HG02642 (cell line): ENCODE results near the gene STAC3.
A peak's percentile ranks its signal among the peaks of the same experiment; 100 is the strongest.
"Not testable (repeated sequence)": the region's sequence is repeated elsewhere in the genome, so short reads cannot be mapped to it uniquely, and the experiment has no call there.

Experiments used
- ATAC-seq: cut with Tn5 transposase; IDR thresholded peaks from one replicate; pipeline ENCODE4 v1.9.1; 2021; ENCODE audit warnings: mild to moderate bottlenecking; ENCODE audit not compliant: unreplicated experiment, poor library complexity

Gene STAC3

DNA sequence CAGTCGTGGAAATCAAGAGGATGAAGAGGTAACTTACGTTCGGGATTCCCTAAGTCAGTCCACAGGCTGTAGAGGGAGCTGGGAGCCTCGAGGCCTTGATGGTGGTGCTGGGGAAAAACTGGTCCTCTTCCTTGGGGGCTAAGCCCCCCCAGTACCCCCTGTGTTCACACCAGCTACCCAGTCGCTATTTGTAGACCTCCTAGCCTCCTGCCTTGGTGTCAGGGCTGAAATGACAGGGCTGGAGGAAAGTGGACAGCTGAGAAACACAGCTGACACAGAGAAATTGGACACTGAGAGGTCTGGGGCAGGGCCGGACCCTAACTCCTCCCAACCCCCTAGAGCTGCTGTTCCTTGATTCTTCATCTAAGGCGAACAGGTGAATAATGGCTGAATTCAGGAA, at the start of gene STAC3:
TSS of gene STAC3 (minus strand) at position 232 of the 400 bp plus-strand sequence. CDS start 1,551 bp downstream, outside the sequence.
- ATAC-seq, result no peak

DNA sequence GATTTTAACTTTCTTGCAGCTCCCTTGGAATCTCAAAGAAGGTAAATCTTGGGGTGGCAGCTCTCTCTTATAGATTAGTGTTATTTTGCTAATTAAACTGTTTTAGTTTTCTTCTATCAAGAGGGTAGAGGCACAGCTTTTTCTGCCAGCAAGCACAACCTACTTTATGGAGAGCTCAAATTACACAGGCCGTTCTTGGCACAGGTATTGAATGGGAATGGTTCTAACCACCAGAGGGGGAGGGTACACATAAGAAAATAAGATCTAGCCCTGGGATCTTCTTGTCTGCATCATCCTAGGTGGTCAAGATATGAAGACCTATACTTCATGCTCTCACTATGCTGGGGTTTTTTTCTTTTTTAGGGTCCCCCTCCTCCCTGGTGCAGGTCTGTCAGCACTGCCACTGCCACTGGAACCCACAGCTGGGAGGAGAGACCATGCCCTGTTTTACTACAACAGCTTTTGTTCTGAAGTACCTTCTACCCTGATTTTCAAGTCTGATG, 48.6 kb upstream of the STAC3 start:
- no peak for ATAC-seq

DNA sequence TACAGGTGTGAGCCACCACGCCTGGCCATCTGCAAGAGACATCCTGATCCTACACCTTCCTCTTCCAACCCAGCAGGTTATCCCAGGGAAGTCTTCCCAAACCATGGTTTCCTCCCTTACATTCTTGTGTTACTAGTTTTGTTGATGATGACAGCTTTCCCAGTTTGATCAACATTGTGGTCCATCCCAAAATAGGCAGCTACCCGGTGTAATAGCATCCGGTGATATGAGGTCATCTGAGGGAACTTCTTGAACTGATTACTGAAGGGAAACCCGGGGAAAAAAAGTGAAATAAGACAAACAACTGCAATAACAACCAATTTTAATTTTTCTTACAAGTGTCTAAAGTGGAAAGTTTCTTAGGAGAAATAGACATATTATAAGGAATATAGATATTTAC, 45.3 kb upstream of the STAC3 start:
- ATAC-seq, result no peak

DNA sequence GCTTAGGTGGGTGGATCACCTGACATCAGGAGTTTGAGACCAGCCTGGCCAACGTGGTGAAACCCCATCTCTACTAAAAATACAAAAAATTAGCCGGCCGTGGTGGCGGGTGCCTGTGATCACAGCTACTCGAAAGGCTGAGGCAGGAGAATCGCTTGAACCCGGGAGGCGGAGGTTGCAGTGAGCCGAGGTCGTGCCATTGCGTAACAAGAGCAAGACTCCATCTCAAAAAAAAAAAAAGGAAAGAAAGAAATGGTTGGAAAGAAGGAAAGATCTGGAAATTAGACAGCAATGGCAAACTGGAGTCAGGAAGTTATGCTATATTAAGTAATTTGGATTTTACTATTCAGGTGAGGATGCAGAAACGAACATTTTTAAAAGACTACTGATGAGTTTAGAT, 31.1 kb upstream of the STAC3 start:
- ATAC-seq, result not testable (repeated sequence)

DNA sequence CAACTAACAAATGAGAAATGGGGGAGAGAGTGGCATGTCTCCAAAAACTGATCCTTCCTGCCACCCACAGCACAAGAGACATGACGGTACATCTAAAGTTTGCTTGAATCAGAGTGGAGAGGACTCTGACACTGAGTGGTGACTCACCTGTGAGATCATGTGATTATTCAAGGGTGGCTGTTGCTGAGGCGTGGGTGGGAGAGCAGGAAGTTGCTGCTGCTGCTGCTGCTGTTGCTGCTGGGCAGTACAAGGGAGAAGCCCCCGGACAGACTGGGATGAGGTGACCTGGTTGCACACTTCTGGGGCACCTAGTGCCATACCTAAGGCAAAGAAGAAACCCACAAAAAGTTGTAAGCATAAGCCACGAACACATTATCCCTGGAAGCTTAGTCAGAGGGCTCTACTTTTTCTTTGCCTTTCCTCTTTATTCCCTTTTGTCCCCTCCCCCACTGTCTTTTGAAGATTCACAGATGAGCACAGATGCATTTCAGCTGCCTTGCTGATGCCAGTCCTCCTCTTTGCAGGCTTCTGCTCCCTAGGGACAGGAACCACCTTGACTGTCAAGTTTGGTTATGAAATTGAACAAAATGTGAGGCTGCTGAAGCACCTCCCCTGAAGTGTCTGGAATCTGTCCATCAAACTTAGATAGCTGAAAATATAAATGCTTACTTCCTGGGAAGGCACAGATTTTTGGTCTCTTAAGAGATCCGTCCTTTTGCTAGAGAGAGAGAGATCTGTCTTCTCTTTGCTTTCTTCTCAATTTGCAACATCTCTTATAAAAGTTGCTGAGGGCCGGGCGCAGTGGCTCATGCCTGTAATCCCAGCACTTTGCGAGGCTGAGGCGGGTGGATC, 29.4 kb upstream of the STAC3 start:
- peak; percentile 90 for ATAC-seq

DNA sequence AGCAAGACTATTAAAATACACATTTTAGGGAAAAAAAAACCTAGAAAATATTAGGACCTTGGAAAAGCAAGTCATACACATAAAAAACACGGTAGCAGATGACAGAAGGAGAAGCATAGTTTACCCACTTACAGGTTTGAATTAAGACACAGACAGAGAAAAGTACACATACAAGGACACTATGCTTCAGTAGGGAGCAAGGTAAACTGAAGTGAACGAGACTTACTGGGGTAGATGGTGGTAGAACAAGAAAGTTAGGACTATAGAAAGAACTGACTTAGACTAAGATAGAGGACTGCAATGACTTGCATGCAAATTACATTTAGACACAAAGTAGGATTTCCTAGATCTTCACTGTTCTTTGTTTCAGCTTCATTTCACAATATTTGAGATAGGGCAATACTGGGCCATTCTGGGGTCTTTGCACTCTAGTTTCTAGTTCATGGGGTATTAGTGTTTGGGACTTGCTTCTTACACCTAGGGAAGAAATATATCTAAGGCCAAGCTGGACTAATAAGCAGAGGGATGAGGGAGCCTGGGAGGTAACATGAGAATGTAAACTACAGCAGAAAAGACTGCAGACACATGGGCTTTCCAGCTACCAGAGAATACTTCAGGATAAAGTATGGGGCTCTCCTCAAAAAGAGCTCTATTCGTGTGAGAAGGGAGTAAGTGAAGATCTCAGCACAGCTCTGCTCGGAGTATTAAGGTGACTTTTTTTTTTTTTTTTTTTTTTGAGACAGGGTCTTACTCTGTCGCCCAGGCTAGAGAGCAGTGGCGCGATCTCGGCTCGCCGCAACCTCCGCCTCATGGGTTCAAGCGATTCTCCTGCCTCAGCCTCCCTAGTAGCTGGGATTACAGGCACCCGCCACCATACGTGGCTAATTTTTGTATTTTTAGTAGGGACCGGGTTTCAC, 27.7 kb upstream of the STAC3 start:
- no peak for ATAC-seq

DNA sequence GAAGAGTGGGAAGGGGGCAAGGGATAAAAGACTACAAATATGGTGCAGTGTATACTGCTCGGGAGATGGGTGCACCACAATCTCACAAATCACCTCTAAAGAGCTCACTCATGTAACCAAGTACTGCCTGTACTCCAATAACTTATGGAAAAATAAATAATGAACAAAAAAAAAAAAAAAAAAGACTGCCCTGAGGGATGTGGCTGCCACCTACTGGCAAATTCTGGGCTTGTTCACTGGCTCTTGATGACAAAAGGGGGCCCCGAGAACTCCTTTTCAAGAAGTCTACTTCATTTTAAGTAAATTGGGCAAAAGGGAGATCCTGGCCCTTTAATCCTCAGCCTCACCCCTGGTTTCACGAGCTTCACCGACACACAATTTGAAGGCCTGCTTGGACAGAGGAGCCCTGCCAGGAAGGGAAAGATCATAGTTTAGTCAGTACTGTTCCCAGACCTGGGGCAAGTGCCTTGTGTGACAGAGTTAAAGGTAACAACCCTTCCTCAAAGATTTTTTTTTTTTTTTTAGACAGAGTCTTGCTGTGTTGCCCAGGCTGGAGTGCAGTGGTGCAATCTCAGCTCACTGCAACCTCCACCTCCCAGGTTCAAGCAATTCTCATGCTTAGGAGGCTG, 26.1 kb upstream of the STAC3 start:
- no peak for ATAC-seq

DNA sequence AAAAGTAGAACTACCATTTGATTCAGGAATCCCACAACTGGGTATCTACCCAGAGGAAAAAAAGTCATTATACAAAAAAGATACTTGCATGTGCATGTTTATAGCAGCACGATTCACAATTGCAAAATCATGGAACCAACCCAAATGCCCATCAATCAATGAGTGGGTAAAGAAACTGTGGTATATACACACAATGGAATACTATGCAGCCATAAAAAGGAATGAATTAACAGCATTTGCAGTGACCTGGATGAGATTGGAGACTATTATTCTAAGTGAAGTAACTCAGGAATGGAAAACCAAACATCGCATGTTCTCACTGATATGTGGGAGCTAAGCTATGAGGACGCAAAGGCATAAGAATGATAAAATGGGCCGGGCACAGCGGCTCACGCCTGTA, 25.2 kb upstream of the STAC3 start:
- not testable (repeated sequence) for ATAC-seq

DNA sequence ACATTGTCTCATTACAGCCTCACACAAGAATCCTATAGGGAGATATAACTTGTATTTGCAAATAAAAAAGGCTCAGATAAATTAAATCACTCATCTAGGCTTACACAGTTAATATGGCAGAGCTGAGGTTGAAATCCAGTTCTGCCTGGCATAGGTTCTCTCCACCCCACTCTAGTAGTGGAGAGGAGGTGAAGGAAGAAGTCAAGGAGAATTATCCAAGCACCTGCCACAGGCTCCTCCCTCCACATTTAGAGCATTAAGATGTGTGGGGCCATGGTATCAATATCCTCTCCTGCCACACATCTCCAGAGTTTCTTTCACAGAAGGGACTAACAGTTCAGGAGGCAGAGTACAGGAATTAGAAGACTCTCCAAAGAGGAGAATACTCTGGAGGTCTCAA, 22.5 kb upstream of the STAC3 start:
- no peak for ATAC-seq

DNA sequence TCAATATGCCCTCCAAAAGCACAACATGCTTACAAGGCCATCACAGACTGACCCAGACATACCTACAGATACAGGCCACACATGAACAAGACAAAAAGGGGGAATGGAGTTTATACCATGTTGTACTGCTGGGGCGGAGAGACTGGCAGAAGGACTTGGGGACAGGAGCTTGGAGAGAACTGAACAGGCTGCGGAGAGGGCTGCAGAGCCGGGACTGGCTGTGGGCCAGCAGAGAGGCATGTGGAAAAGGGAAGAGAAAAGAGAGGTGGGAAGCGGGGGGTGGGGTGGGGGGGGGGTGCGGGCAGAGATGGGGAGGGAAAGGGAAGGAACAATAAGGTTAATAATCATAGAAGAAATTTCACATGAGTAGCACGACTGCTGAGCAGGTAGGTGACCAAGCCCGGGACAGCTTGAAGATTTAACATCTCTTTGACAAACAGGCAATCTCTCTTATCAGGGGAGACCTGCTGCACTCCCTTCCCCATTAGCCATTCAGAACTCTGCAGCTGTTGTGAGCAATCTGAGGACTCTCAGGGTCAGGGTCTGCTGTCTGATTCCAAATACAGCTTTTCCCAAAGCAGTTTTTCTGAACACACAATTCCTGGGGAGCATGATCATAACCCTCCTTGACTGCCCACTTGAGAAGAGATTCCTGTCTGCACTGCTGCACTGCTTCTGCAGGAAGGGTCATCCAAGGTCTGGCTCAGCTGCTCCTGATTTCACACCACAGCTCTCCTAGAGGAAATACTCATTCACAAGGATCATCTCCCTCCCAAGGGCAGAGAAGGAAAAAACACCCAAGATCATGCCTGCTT, 21.6 kb upstream of the STAC3 start:
- ATAC-seq, result no peak

DNA sequence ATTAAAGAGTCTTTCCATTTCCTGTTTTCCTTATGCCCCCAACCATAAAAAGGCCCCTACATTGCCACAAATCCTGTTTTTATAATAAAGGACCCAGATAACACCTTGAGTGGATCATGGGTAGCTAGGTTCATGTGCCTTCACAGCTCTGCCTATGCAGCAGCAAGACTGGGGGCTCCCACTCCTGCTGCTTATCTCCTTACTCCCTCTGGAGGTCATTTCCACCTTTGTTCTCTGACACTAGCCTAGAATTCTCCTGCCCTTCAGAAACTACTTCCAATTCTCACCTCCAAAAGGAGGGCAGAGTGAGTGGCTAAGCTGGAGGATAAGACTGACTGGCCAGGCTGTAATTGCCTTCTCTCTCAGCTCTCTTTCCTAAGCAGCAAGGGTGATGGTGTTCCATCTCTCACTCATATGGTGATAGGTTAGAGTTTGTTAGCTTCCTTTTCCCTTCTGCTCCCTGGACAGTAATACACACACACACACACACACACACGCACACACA, 20.0 kb upstream of the STAC3 start:
- ATAC-seq, result no peak

DNA sequence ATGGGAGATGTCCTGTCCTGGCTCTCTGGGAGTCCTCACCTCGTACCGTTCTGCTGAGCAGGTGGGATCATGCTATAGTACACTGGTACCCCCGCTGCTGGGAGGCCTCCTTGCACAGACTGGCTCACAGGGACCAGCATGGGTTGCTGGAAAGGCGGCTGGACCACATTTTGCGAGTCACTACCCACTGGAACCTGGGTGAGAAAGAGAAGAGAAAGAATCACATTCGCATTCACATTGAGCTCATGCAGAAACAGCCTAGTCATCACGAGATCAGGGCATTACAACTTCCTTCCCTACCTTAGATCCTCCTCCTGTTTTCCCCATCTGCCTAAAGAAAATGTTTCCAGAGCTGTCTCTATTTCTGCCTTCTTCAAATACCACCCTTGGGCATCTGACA, 17.3 kb upstream of the STAC3 start:
- no peak for ATAC-seq

DNA sequence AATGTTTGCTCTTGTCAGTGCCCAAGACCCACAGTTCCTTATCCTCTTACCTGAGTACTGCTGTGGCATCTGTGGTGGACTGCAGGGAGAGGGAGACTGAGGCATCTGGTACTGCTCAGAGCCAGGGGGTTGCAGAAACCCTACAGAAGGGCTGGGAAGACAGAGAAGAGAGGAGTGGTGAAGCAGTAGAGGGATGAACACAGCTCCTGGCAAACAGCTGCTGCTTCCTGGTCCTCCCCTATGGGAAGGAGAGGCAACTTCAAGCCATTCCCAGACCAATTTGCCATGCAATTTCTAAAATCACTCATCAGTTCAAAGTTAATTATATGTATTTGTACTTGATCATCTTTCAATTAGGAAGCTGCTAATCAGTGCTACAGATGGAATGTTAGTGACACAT, 15.7 kb upstream of the STAC3 start:
- no peak for ATAC-seq

DNA sequence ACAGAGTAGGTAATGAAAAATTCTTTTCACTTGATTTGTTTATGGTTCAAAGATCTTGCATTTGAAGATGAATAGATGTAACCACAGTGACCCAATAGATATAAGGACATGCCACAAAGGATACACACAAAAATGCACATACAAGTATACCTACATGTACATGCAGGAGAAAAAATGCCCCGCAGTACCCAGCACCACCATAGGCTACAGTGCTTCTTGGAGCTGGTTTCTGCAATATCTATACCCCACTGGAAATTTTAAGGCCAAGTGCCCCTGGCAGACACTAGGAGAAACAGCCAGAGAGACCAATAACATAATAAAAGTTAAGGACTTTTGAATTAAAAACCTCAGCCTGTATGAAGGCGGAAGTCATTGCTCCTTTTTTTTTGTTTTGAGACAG, 12.1 kb upstream of the STAC3 start:
- ATAC-seq, result no peak

DNA sequence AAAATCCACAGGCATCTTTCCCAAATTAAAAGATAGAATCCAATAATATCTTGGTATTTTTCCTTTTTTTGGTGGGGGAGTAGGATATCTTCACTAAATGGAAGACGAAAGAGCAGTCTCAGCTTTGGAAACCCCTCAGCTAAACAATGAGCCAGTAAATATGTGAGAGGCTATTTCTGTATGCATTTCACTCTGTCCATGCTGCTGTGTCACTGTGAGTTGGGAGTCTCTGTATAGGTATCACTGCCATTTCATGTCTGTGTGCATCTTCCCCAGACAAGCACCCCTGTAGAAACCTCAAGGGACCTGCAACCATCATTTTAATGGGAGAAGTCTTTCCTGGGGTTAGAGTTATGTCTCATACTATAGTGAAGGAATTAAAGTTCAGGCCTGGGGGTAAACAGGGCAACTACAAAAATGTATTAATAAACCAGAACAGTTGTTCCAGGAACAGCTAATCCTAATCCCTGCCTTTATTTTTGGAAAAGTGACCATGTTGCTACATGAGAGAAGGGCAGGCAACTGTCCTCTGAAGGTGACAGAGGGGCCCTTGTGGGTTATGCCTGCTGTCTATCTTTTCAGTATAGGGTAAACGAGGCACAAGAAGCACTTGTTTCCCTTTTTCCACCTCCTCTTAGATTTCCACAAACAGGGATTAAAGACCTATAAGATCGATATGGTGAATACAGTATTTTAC, 11.3 kb upstream of the STAC3 start:
- ATAC-seq, result no peak

DNA sequence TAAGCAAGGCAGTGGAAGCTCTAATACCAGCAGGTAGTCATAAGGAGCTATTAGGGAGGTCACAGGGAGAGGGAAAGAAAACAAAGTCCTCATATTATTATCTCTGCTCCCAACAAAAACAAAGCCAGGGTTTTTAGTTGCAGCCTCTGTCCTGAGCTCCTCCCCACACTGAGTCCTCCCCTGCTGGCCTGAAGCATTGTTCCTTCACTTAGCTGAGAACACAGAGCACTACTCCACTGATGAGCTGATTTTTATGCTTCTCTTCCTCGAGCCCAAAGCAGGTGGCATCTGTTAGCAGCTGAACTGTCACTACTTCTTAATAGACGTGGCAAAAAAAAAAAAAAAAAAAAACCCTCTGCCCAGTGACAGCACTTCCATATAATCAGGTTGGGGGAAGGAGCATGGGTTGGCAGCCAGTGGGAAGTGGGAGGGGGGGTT, 10.5 kb upstream of the STAC3 start:
- ATAC-seq, result no peak

DNA sequence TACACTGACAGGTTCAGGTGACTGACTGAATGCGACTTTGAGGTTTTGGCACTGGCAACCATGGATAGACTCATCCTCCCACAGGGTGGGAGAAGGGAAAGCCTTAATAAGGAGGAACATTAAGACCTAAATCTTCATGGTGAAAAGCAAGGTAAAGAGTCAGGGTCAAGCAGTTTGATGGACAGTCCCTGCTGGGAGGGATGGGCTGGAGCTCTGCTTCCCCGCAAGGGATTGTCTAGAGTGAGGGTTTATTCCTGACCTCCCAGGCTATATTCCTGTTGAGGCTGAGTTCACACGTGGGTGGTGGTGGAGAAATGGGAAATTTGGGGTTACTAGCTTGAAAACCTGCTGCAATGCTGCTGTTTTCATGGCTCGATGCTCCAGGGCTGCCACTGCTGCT, 9.4 kb upstream of the STAC3 start:
- no peak for ATAC-seq

DNA sequence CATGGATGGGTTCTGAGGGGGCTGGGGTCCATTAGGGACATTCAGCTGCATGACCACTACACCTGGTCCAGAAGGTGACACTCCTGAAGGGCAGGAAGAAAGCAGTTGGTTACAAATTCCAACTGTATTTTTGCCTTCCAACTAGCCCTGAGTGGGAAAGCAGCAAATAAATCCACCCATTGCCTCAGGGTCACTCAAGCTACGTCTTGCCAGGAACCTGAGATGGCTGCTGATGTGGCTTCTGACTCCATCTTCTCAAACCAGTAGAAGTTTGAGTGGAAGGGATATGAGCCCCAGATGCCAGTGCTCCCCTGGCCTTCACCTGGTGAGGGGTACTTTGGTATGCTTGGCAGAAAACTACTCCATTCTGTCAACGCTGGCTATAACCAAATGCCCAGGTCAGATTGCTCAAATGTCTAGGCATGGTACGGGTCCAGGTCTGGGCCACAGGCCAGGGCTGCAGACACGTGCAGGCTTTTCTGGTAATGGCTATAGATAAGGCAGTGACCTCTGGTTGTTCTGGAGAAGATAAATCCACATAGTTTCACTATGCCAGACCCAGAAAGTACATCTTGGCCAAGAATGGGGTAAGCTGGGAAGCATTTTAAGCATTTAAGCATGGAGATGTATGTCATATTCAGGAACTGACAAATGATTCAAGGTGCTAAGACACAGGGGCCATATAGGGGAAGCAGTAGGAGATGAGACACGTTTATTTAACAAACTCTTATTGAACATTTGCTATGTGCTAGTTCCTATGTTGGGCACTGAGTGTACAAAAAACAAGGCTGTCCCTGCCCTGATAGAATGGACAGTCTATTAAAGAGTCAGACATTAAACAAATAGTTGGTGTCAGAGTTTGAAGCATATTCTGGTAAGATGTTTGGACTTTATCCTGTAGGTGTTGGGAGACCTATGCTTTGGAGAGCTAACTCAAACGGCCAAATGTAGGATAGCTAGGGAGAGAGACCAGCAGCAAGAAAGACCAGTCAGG, 8.3 kb upstream of the STAC3 start:
- ATAC-seq, result no peak
